Measurements from ENCODE around the gene GPX6. TPM values are rescaled to one million over a fixed set of nuclear protein-coding genes. Genes with fewer than 3 reads are reported as not detected.

GPX6 gene, protein sequence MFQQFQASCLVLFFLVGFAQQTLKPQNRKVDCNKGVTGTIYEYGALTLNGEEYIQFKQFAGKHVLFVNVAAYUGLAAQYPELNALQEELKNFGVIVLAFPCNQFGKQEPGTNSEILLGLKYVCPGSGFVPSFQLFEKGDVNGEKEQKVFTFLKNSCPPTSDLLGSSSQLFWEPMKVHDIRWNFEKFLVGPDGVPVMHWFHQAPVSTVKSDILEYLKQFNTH
- not detected for total RNA-seq (2013)
- polyA plus RNA-seq (not detected), polyA minus RNA-seq (not detected in 2 replicates), total RNA-seq (0 to 0.75 (median 0) reads per million in 11 experiments)

DNA sequence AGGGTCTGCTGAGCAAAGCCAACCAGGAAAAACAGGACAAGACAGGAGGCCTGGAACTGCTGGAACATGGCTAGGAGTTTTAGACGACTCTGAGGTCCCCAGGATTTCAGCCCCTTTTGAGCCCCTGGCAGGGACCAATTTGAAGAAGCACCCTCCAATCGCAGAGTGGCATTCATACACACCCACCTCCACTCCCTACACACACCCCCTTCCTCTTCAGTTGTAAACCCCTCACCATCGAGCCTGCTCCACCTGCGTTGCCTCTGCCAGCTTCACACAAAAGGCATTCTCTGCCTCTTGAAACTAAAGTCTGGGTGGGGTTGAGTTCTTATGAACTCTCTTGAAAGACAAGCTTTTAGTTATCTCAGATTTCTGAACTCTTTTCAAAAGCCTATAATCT is at the start of gene GPX6:
Gene GPX6 (minus strand): TSS at position 118 of the 400 bp plus-strand sequence. CDS start 50 bp downstream, at position 68.
- H3K27ac ChIP-seq (ENCODE audit: low read depth in 1 of 2, low read length in 2 of 2): no peak within 1 kb of the TSS
- no peak within 1 kb of the TSS for H3K4me3 ChIP-seq (replicated peaks in 1 of 3; ENCODE audit: low read depth in 2 of 3, low read length in 3 of 3)
- H3K79me2 ChIP-seq (ENCODE audit: insufficient read depth, low read length): no peaks in the 10 kb centered on the region
- no peaks in the 10 kb centered on the region for H3K36me3 ChIP-seq (replicated peaks in 1 of 2; ENCODE audit: control insufficient read depth in 1 of 2, insufficient read depth in 2 of 2, low read length in 2 of 2)
- Mint-ChIP-seq H3K4me1 (no peaks in the 10 kb centered on the region), H3K27me3 (ENCODE audit: low read depth in 3 of 3) (peaks cover 8 to 18% (median 8%) of the 10 kb centered on the region in 3 donors), H3K27ac (no peak within 1 kb of the TSS), H3K9me3 (peaks cover 0 to 6% (median 4%) of the 10 kb centered on the region in 7 donors), H3K36me3 (no peaks in the 10 kb centered on the region), H3K4me3 (no peak within 1 kb of the TSS)
- WGBS (ENCODE audit: insufficient coverage): 65% methylated on average over 3 of the region's 4 CpGs
- TF ChIP-seq, protein P1, sequence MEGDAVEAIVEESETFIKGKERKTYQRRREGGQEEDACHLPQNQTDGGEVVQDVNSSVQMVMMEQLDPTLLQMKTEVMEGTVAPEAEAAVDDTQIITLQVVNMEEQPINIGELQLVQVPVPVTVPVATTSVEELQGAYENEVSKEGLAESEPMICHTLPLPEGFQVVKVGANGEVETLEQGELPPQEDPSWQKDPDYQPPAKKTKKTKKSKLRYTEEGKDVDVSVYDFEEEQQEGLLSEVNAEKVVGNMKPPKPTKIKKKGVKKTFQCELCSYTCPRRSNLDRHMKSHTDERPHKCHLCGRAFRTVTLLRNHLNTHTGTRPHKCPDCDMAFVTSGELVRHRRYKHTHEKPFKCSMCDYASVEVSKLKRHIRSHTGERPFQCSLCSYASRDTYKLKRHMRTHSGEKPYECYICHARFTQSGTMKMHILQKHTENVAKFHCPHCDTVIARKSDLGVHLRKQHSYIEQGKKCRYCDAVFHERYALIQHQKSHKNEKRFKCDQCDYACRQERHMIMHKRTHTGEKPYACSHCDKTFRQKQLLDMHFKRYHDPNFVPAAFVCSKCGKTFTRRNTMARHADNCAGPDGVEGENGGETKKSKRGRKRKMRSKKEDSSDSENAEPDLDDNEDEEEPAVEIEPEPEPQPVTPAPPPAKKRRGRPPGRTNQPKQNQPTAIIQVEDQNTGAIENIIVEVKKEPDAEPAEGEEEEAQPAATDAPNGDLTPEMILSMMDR (IDR thresholded peaks at IDR 0.05): no peak
- H3K27me3 ChIP-seq (ENCODE audit: control insufficient read depth in 2 of 2, insufficient read depth in 2 of 2, low read length in 2 of 2): peaks cover 3 to 7% of the 10 kb centered on the region in 2 donors
- no peaks in the 10 kb centered on the region for H3K4me1 ChIP-seq (ENCODE audit: control insufficient read depth in 1 of 2, insufficient read depth in 2 of 2, low read length in 2 of 2)
- H4K20me1 ChIP-seq (ENCODE audit: insufficient read depth, low read length): no peaks in the 10 kb centered on the region
- no peak for DNase-seq
- H2AFZ ChIP-seq (ENCODE audit: insufficient read depth, low read depth, low read length, poor library complexity, severe bottlenecking): no peak within 1 kb of the TSS
- no peak within 1 kb of the TSS for H3K9ac ChIP-seq (ENCODE audit: insufficient read depth, low read length, poor library complexity, severe bottlenecking)
- peaks cover 0 to 6% of the 10 kb centered on the region in 2 donors for H3K9me3 ChIP-seq (replicated peaks in 1 of 2; ENCODE audit: control insufficient read depth in 1 of 2, insufficient read depth in 1 of 2, low read length in 2 of 2)
- no peak within 1 kb of the TSS for H3K4me2 ChIP-seq (replicated peaks; ENCODE audit: extremely low read depth, low read length, poor library complexity, severe bottlenecking)
- intact Hi-C loops (cut with micrococcal nuclease): no loop called here

DNA sequence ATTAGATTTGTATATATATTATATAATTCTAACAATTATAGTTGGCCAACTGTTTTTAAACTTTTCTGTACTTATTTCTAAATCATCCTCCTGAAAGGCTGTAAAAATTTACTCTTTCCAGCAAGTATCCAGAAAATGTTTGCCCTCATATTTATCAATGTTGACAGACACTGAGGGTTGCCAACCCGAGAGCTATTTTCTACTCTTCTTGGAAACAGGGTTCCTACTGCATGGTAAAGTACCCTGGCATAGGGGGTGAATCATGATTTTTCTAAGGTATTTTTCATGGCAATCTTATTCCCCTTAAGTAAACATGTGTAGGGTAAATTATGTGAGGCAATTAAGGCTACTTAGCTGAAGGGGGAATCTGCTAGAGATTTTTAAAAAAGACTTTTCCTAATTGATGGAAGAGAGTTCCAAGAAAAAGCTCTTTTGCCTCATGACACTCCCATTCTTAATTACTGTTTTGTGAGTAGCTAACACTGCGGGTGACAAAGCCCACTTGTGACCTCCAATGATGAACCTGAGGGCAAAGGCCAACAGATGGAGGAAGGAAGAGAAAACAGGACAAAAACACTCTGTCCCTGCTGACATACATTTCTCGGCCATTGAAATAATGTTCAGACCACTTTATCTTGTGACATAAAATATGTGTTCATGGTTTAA is 48.0 kb upstream of the GPX6 start:
- DNase-seq: no peak
- intact Hi-C loops (cut with micrococcal nuclease): no loop called here
- Histone ChIP-seq H2AFZ (ENCODE audit: insufficient read depth, low read depth, low read length, poor library complexity, severe bottlenecking) (no peak overlapping the region), H4K20me1 (ENCODE audit: insufficient read depth, low read length) (no peaks in the 10 kb centered on the region), H3K9me3 (replicated peaks in 1 of 2; ENCODE audit: control insufficient read depth in 1 of 2, insufficient read depth in 1 of 2, low read length in 2 of 2) (no peaks in the 10 kb centered on the region), H3K36me3 (replicated peaks in 1 of 2; ENCODE audit: control insufficient read depth in 1 of 2, insufficient read depth in 2 of 2, low read length in 2 of 2) (no peaks in the 10 kb centered on the region), H3K4me3 (replicated peaks in 1 of 3; ENCODE audit: low read depth in 2 of 3, low read length in 3 of 3) (no peak overlapping the region), H3K79me2 (ENCODE audit: insufficient read depth, low read length) (no peaks in the 10 kb centered on the region), H3K27me3 (ENCODE audit: control insufficient read depth in 2 of 2, insufficient read depth in 2 of 2, low read length in 2 of 2) (peaks cover 0 to 6% of the 10 kb centered on the region in 2 donors), H3K9ac (ENCODE audit: insufficient read depth, low read length, poor library complexity, severe bottlenecking) (no peak overlapping the region), H3K4me2 (replicated peaks; ENCODE audit: extremely low read depth, low read length, poor library complexity, severe bottlenecking) (no peak overlapping the region), H3K27ac (ENCODE audit: low read depth in 1 of 2, low read length in 2 of 2) (no peak overlapping the region), H3K4me1 (ENCODE audit: control insufficient read depth in 1 of 2, insufficient read depth in 2 of 2, low read length in 2 of 2) (no peaks in the 10 kb centered on the region)
- 100% methylated on average over 1 of the region's 3 CpGs for WGBS (ENCODE audit: insufficient coverage)
- Mint-ChIP-seq H3K27me3 (ENCODE audit: low read depth in 3 of 3) (peaks cover 2 to 17% (median 7%) of the 10 kb centered on the region in 3 donors), H3K4me3 (no peak overlapping the region), H3K4me1 (no peaks in the 10 kb centered on the region), H3K27ac (no peak overlapping the region), H3K9me3 (peaks cover 0 to 6% (median 2%) of the 10 kb centered on the region in 7 donors), H3K36me3 (no peaks in the 10 kb centered on the region)
- TF ChIP-seq, protein P1 (IDR thresholded peaks at IDR 0.05): no peak

Measured in CD14-positive monocyte (primary cell).